SU-DHL-6 (cell line): ENCODE measurements around the gene LIN7C.
"Not testable (repeated sequence)": the region's sequence is repeated elsewhere in the genome, so short reads cannot be mapped to it uniquely, and the experiment has no call there.

ENCODE experiments used
- H2AFZ ChIP-seq: fragments of 200-600 bp; sonication (generic); 2 replicates; pipeline ENCODE4 v1.6.1; 2014; ENCODE audit warnings: low read depth, mild to moderate bottlenecking, moderate library complexity, mixed read lengths, antibody characterized with exemption, low read length; ENCODE audit not compliant: severe bottlenecking
- H3F3A ChIP-seq: fragments of 200-600 bp; shearing (Covaris generic); 2 replicates; pipeline ENCODE4 v1.6.0; 2016; ENCODE audit warnings: antibody characterized with exemption, mild to moderate bottlenecking; ENCODE audit not compliant: insufficient read depth
- H3K27ac ChIP-seq: fragments of 200-600 bp; sonication (generic); 2 replicates; pipeline ENCODE4 v1.5.1; 2016; ENCODE audit warnings: low read depth, mild to moderate bottlenecking, low read length, moderate library complexity, mixed read lengths
- H3K27me3 ChIP-seq: fragments of 200-600 bp; sonication (generic), shearing (Covaris generic); 2 replicates; pipeline ENCODE4 v1.6.0; 2014; ENCODE audit warnings: mild to moderate bottlenecking, low read length
- H3K36me3 ChIP-seq: fragments of 200-600 bp; sonication (generic); 2 replicates; pipeline ENCODE4 v1.6.1; 2014; ENCODE audit warnings: mild to moderate bottlenecking, low read length, mixed read lengths
- H3K4me2 ChIP-seq: fragments of 300-600, 200-600 bp; shearing (Covaris generic), sonication (generic); 2 replicates; pipeline ENCODE4 v1.6.0; 2014; ENCODE audit warnings: low read length, low read depth, mild to moderate bottlenecking; ENCODE audit not compliant: poor library complexity, severe bottlenecking
- H3K4me3 ChIP-seq: fragments of 200-600 bp; sonication (generic); 2 replicates; pipeline ENCODE4 v1.5.1; 2014; ENCODE audit warnings: antibody characterized with exemption, low read length, mild to moderate bottlenecking, mixed read lengths; ENCODE audit not compliant: insufficient read depth, poor library complexity, severe bottlenecking
- H3K79me2 ChIP-seq: fragments of 200-600 bp; sonication (generic); 2 replicates; pipeline ENCODE4 v1.6.1; 2014; ENCODE audit warnings: mild to moderate bottlenecking, low read length, moderate library complexity; ENCODE audit not compliant: insufficient read depth
- H3K9ac ChIP-seq: fragments of 200-600 bp; sonication (generic); 2 replicates; pipeline ENCODE4 v1.7.0; 2014; ENCODE audit warnings: mild to moderate bottlenecking, low read length
- H3K9me2 ChIP-seq: fragments of 200-600 bp; sonication (generic); replicated peaks from 2 replicates; pipeline ENCODE4 v1.6.1; 2014; ENCODE audit warnings: low read length; ENCODE audit not compliant: insufficient read depth
- H3K9me3 ChIP-seq: fragments of 200-600 bp; sonication (generic); 2 replicates; pipeline ENCODE4 v1.6.1; 2014; ENCODE audit warnings: low read length, mixed read lengths; ENCODE audit not compliant: insufficient read depth
- H4K20me1 ChIP-seq: fragments of 200-600 bp; sonication (generic); 2 replicates; pipeline ENCODE4 v1.6.1; 2014; ENCODE audit warnings: low read depth, mild to moderate bottlenecking, antibody characterized with exemption, low read length, moderate library complexity, mixed read lengths
- EZH2phosphoT487 ChIP-seq: fragments of 200-600 bp; sonication (generic), shearing (Covaris generic); conservative IDR thresholded peaks from 2 replicates; pipeline ENCODE4 v1.6.1; 2018; ENCODE audit warnings: mild to moderate bottlenecking, antibody characterized with exemption, low read length, moderate library complexity, mixed read lengths
- TF ChIP-seq, protein P1 (sequence below): fragments of 200-600 bp; sonication (generic); IDR thresholded peaks from one replicate; pipeline ENCODE4 v1.5.1; 2017; ENCODE audit warnings: antibody characterized with exemption, mild to moderate bottlenecking, low read length, moderate library complexity; ENCODE audit not compliant: insufficient read depth, poor library complexity, severe bottlenecking

LIN7C gene

DNA sequence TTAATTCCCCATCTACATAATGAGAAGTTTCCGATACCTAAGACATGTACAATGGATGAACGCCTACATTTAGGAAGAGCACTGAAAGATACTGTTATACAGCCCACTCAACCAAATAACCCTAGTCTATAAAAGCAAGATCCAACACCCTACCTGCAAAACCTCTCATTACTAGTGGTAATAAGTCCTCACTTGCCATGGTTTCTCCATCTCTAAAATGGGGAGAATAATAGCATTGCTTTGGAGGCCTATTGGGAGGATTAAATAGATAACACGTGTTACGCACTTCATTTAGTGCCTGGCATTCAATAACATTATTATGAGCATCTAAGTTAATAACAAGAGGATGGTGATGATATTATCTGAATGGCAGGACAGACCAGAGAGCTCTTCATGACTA lies 50.9 kb downstream of the LIN7C start:
- Histone ChIP-seq H3K27me3 (0 out of 2 replicates have a peak, but pooled peaks cover 5% of the 10 kb centered on the region), H3K79me2 (no peaks in the 10 kb centered on the region), H3K27ac (no peak overlapping the region), H3K9me3 (no peaks in the 10 kb centered on the region), H3K9me2 (no peaks in the 10 kb centered on the region), H4K20me1 (no peaks in the 10 kb centered on the region), H3K9ac (no peak overlapping the region), H3K4me2 (no peak overlapping the region), H3K36me3 (no peaks in the 10 kb centered on the region), H3K4me3 (no peak overlapping the region), H2AFZ (no peak overlapping the region), H3F3A (no peaks in the 10 kb centered on the region)
- TF ChIP-seq, protein P1, sequence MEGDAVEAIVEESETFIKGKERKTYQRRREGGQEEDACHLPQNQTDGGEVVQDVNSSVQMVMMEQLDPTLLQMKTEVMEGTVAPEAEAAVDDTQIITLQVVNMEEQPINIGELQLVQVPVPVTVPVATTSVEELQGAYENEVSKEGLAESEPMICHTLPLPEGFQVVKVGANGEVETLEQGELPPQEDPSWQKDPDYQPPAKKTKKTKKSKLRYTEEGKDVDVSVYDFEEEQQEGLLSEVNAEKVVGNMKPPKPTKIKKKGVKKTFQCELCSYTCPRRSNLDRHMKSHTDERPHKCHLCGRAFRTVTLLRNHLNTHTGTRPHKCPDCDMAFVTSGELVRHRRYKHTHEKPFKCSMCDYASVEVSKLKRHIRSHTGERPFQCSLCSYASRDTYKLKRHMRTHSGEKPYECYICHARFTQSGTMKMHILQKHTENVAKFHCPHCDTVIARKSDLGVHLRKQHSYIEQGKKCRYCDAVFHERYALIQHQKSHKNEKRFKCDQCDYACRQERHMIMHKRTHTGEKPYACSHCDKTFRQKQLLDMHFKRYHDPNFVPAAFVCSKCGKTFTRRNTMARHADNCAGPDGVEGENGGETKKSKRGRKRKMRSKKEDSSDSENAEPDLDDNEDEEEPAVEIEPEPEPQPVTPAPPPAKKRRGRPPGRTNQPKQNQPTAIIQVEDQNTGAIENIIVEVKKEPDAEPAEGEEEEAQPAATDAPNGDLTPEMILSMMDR, result no peak
- no peak for TF ChIP-seq EZH2phosphoT487

DNA sequence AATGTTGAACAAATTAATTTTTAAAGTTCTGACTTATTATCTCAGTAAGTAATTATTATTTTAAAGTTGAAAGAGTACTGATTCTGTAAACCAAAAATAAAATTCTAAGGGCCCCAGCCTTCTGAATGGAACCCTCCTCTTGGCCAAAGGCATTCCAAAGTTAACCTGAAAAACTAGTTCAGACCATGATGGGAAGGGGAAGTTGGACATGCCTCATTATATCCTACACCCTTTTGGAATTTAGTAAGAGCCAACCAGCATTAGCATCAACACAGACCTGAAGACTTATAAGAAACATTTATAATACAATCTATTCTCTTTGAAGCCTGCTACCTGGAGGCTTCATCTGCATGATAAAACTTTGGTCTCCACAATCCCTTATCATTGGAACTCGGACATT lies 52.9 kb downstream of the LIN7C start:
- no peaks in the 10 kb centered on the region for H3F3A ChIP-seq
- H3K27ac ChIP-seq, result no peak overlapping the region
- H3K27me3 ChIP-seq, result 0 out of 2 replicates have a peak, but pooled peaks cover 5% of the 10 kb centered on the region
- H4K20me1 ChIP-seq, result no peaks in the 10 kb centered on the region
- no peak overlapping the region for H2AFZ ChIP-seq
- H3K4me2 ChIP-seq, result no peak overlapping the region
- H3K36me3 ChIP-seq, result no peaks in the 10 kb centered on the region
- H3K9me2 ChIP-seq, result no peaks in the 10 kb centered on the region
- no peak overlapping the region for H3K9ac ChIP-seq
- H3K79me2 ChIP-seq, result no peaks in the 10 kb centered on the region
- H3K9me3 ChIP-seq, result no peaks in the 10 kb centered on the region
- H3K4me3 ChIP-seq, result no peak overlapping the region
- TF ChIP-seq EZH2phosphoT487, result no peak

DNA sequence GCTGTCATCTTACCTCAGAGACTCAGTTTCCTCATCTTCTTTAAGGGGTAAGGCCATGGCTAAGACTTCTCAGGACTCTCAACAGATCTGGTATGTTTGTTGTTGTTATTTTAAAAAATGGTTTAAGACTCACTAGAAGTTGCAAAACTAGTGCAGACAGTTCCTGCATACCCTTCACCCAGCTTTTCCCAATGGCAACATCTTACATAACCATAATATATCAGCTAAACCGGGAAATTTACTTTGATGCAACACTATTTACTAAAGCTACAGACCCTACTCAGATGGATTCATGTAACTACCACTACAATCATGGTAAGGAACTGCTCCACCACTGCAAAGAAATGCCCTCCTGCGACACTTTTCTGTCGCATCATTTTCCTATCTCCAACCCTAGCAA lies 54.4 kb downstream of the LIN7C start:
- H2AFZ ChIP-seq, result no peak overlapping the region
- H3K9ac ChIP-seq, result no peak overlapping the region
- H4K20me1 ChIP-seq, result no peaks in the 10 kb centered on the region
- H3K36me3 ChIP-seq, result no peaks in the 10 kb centered on the region
- H3K4me2 ChIP-seq, result no peak overlapping the region
- H3K27ac ChIP-seq, result no peak overlapping the region
- H3K4me3 ChIP-seq, result no peak overlapping the region
- 0 out of 2 replicates have a peak, but pooled peaks cover 5% of the 10 kb centered on the region for H3K27me3 ChIP-seq
- TF ChIP-seq EZH2phosphoT487, result no peak
- TF ChIP-seq, protein P1, result no peak
- no peaks in the 10 kb centered on the region for H3F3A ChIP-seq
- H3K79me2 ChIP-seq, result no peaks in the 10 kb centered on the region
- no peaks in the 10 kb centered on the region for H3K9me2 ChIP-seq
- no peaks in the 10 kb centered on the region for H3K9me3 ChIP-seq

DNA sequence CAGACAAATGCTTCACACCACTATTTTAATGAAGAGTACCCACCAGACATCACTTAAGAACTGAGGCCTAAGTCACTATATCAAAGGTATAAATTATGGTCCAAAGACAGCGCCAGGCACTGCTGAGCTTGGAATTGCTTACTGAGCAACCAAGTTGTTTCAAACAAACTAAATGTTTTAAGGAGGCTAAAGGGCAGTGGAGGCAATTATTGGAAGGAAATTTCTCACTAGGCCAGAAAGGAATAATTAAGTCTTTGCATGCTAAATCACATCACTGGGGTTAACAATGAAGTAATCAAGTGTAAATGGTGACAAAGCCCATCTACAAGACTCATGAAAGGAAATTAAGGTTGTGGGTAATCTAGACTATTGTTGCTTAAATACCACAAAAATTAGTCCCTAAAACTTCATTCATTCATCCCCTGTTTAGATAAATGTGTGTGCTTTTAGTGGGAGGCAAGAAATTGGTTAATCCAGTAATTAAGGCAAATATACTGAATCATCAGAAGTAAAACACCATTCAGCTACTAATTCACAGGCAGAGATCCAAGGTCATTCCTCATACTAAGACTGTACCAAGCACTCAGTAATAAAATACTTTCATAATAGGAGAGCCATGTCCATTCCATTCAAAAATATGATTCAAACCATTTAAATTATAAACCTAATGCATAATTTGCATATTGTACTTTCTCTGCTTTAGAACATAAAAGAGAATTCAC lies 55.2 kb downstream of the LIN7C start:
- H3F3A ChIP-seq, result no peaks in the 10 kb centered on the region
- H3K27ac ChIP-seq, result no peak overlapping the region
- H3K9me2 ChIP-seq, result no peaks in the 10 kb centered on the region
- H3K36me3 ChIP-seq, result no peaks in the 10 kb centered on the region
- TF ChIP-seq EZH2phosphoT487, result no peak
- TF ChIP-seq, protein P1, result no peak
- 0 out of 2 replicates have a peak, but pooled peaks cover 5% of the 10 kb centered on the region for H3K27me3 ChIP-seq
- no peak overlapping the region for H3K4me3 ChIP-seq
- H3K4me2 ChIP-seq, result no peak overlapping the region
- H3K9me3 ChIP-seq, result no peaks in the 10 kb centered on the region
- H3K79me2 ChIP-seq, result no peaks in the 10 kb centered on the region
- H4K20me1 ChIP-seq, result no peaks in the 10 kb centered on the region
- no peak overlapping the region for H3K9ac ChIP-seq
- no peak overlapping the region for H2AFZ ChIP-seq

DNA sequence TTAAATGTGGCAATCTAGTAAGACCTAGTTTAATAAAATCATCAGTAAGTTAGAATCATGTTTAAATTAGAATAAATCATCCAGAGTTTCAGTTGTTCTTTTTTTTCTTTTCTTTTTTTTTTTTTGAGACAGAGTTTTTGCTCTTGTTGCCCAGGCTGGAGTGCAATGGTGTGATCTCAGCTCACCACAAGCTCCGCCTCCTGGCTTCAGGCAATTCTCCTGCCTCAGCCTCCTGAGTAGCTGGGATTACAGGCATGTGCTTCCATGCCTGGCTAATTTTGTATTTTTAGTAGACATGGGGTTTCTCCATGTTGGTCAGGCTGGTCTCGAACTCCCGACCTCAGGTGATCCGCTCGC lies 58.4 kb downstream of the LIN7C start:
- H3K9me2 ChIP-seq, result not testable (repeated sequence)

More for the DNA sequence above, 58.4 kb downstream of the LIN7C start:
- not testable (repeated sequence) for H3K4me2 ChIP-seq, H3K27ac ChIP-seq, H3F3A ChIP-seq, H3K9ac ChIP-seq, H3K9me3 ChIP-seq, H3K36me3 ChIP-seq, H3K79me2 ChIP-seq, H3K4me3 ChIP-seq, H4K20me1 ChIP-seq, H2AFZ ChIP-seq, H3K27me3 ChIP-seq
